ENCODE results near the gene ACADS.

GRCh38 chr12:120699553-120699952 lies 26.1 kb upstream of the ACADS start:
- TF ChIP-seq CTCF (IDR thresholded peaks at IDR 0.05; ENCODE audit: poor library complexity) (no peak), EZH2 (IDR thresholded peaks at IDR 0.05; ENCODE audit: borderline replicate concordance) (no peak), EZH2phosphoT487 (IDR thresholded peaks at IDR 0.05; ENCODE audit: low read depth, severe bottlenecking, unreplicated experiment) (no peak)

Measured in hepatocyte (in vitro differentiated cells).